ENCODE measurements around the gene ZNF571. TPM values are rescaled to one million over a fixed set of nuclear protein-coding genes. Genes with fewer than 3 reads are reported as not detected.
A peak's percentile ranks its signal among the peaks of the same experiment; 100 is the strongest.

The ZNF571 gene
- total RNA-seq, 1 experiment from 2014 or later: 6.2 TPM

GRCh38 chr19:37594982-37595382 lies 390 bp upstream of the ZNF571 start:
- in situ Hi-C loops (cut with HindIII; ENCODE audit: low pct_unique_long_range_greater_than_20kb, low sequenced_read_pairs) (no loop called here), intact Hi-C loops (cut with micrococcal nuclease; ENCODE audit: unreplicated experiment) (loop anchor here (1.0 kb wide), 1 partner anchor 32 kb away; no protein-coding TSS in a partner anchor)
- ChIA-PET POLR2A (no interaction called here), CTCF (no interaction called here)
- Histone ChIP-seq H3K36me3 (ENCODE audit: control insufficient read depth, insufficient read depth, low read length) (no peaks in the 10 kb centered on the region), H3K4me3 (ENCODE audit: low read depth in 2 of 2, low read length in 2 of 2) (peak overlapping the region; percentile 78 to 96), H3K9me3 (ENCODE audit: control insufficient read depth, insufficient read depth, low read depth, low read length) (peaks cover 15% of the 10 kb centered on the region; the same call in 1 of the 2 replicates), H3K4me1 (ENCODE audit: control insufficient read depth, insufficient read depth, low read length) (no peaks in the 10 kb centered on the region), H3K27me3 (ENCODE audit: control insufficient read depth, insufficient read depth, low read length) (no peaks in the 10 kb centered on the region), H3K27ac (ENCODE audit: low read length) (peak overlapping the region; percentile 25; the same call in 1 of the 2 replicates)
- DNase-seq (ENCODE audit: low read depth, low spot score): no peak
- ATAC-seq: peak; percentile 68
- BruUV-seq (replicated peaks): no TSS peak
- TF ChIP-seq REST (IDR thresholded peaks at IDR 0.05; ENCODE audit: insufficient read depth in 1 of 2, low read depth in 2 of 2, low read length in 1 of 2): no peak
- peak; percentile 75; the same call in 1 of the 2 replicates for TF ChIP-seq SIN3A (IDR thresholded peaks at IDR 0.05; ENCODE audit: borderline replicate concordance, insufficient read depth, low read depth, low read length)

GRCh38 chr19:37593996-37594303 lies 642 bp downstream of the ZNF571 start:
- no peak for DNase-seq (ENCODE audit: low read depth, low spot score)
- Histone ChIP-seq H3K4me3 (ENCODE audit: low read depth in 2 of 2, low read length in 2 of 2) (peak overlapping the region; percentile 78 to 96), H3K27me3 (ENCODE audit: control insufficient read depth, insufficient read depth, low read length) (no peaks in the 10 kb centered on the region), H3K27ac (ENCODE audit: low read length) (peak overlapping the region; percentile 81), H3K36me3 (ENCODE audit: control insufficient read depth, insufficient read depth, low read length) (no peaks in the 10 kb centered on the region), H3K9me3 (ENCODE audit: control insufficient read depth, insufficient read depth, low read depth, low read length) (peaks cover 19% of the 10 kb centered on the region; the same call in 1 of the 2 replicates), H3K4me1 (ENCODE audit: control insufficient read depth, insufficient read depth, low read length) (no peaks in the 10 kb centered on the region)
- ChIA-PET CTCF (interaction anchor here (0.6 kb wide), 1 partner anchor 251 kb away, joined by 7 read pairs; no protein-coding TSS in a partner anchor), POLR2A (no interaction called here)
- TSS peak; percentile 72 for BruUV-seq (replicated peaks)
- no peak for TF ChIP-seq CTCF (IDR thresholded peaks at IDR 0.05)
- TF ChIP-seq POLR2AphosphoS5 (IDR thresholded peaks at IDR 0.05; ENCODE audit: low read depth, low read length): no peak
- no peak for TF ChIP-seq TCF7L2 (IDR thresholded peaks at IDR 0.05; ENCODE audit: low read depth, low read length)
- TF ChIP-seq SIN3A (IDR thresholded peaks at IDR 0.05; ENCODE audit: borderline replicate concordance, insufficient read depth, low read depth, low read length): no peak
- no peak for TF ChIP-seq REST (IDR thresholded peaks at IDR 0.05; ENCODE audit: insufficient read depth in 1 of 2, low read depth in 2 of 2, low read length in 1 of 2)
- intact Hi-C loops (cut with micrococcal nuclease; ENCODE audit: unreplicated experiment) (loop anchor here (1.0 kb wide), 1 partner anchor 31 kb away; no protein-coding TSS in a partner anchor), in situ Hi-C loops (cut with HindIII; ENCODE audit: low pct_unique_long_range_greater_than_20kb, low sequenced_read_pairs) (no loop called here)
- ATAC-seq: no peak
